GM23338 (cell line): Measurements from ENCODE around the gene CRACDL. TPM values are rescaled to one million over a fixed set of nuclear protein-coding genes. Genes with fewer than 3 reads are reported as not detected.

Experiments used
- ATAC-seq: fragments of 200-7000 bp; cut with Tn5 transposase; 3 replicates; pipeline ENCODE4 v1.9.1; 2020
- DNase-seq: peaks from one replicate; pipeline ENCODE4 v3.0.0-alpha.2; 2015; ENCODE audit warnings: low spot score
- H2AFZ ChIP-seq: fragments of 200-600 bp; sonication (generic); 2 replicates; pipeline ENCODE4 v1.8.0; 2016; ENCODE audit warnings: antibody characterized with exemption, mild to moderate bottlenecking, moderate library complexity
- H3F3A ChIP-seq: fragments of 200-600 bp; sonication (generic); replicated peaks from 2 replicates; pipeline ENCODE4 v1.8.0; 2017; ENCODE audit warnings: antibody characterized with exemption, mixed run types, low read depth
- H3K27ac ChIP-seq: fragments of 200-600 bp; sonication (generic); 2 replicates; pipeline ENCODE4 v1.6.1; 2016; ENCODE audit warnings: low read depth
- H3K27me3 ChIP-seq: fragments of 200-600 bp; sonication (generic); 2 replicates; pipeline ENCODE4 v1.8.0; 2016; ENCODE audit warnings: mild to moderate bottlenecking, mixed run types, moderate library complexity; ENCODE audit not compliant: insufficient read depth
- H3K36me3 ChIP-seq: fragments of 200-600 bp; sonication (generic); 2 replicates; pipeline ENCODE4 v1.8.0; 2016; ENCODE audit warnings: mild to moderate bottlenecking; ENCODE audit not compliant: insufficient read depth
- H3K4me1 ChIP-seq: fragments of 200-600 bp; sonication (generic); 2 replicates; pipeline ENCODE4 v1.8.0; 2016; ENCODE audit warnings: mild to moderate bottlenecking, moderate library complexity; ENCODE audit not compliant: insufficient read depth
- H3K4me2 ChIP-seq: fragments of 200-600 bp; sonication (generic); 2 replicates; pipeline ENCODE4 v1.7.1; 2017; ENCODE audit warnings: mixed run types
- H3K4me3 ChIP-seq: fragments of 200-600 bp; sonication (generic); 2 replicates; pipeline ENCODE4 v1.6.1; 2016; ENCODE audit warnings: mixed run types
- H3K79me2 ChIP-seq: fragments of 200-600 bp; sonication (generic); replicated peaks from 2 replicates; pipeline ENCODE4 v1.8.0; 2017; ENCODE audit warnings: mild to moderate bottlenecking; ENCODE audit not compliant: insufficient read depth
- H3K9me2 ChIP-seq: fragments of 200-600 bp; sonication (generic); 2 replicates; pipeline ENCODE4 v1.8.0; 2017; ENCODE audit not compliant: insufficient read depth
- H4K20me1 ChIP-seq: fragments of 200-600 bp; sonication (generic); replicated peaks from 2 replicates; pipeline ENCODE4 v1.8.0; 2017; ENCODE audit warnings: mild to moderate bottlenecking; ENCODE audit not compliant: insufficient read depth
- H3K27ac Mint-ChIP-seq: 2 replicates; pipeline ENCODE4 v1.8.0; 2020; ENCODE audit warnings: inconsistent platforms, mild to moderate bottlenecking, moderate library complexity, mixed read lengths
- H3K27me3 Mint-ChIP-seq: 3 replicates; pipeline ENCODE4 v1.8.0; 2022; ENCODE audit warnings: low read depth, mild to moderate bottlenecking, moderate library complexity, mixed read lengths, inconsistent platforms; ENCODE audit not compliant: insufficient read depth, poor library complexity
- H3K36me3 Mint-ChIP-seq: 3 replicates; pipeline ENCODE4 v1.8.0; 2021; ENCODE audit warnings: low read depth, mild to moderate bottlenecking, inconsistent platforms, moderate library complexity, mixed read lengths
- H3K4me1 Mint-ChIP-seq: 3 replicates; pipeline ENCODE4 v1.8.0; 2020; ENCODE audit warnings: mild to moderate bottlenecking, inconsistent platforms, mixed read lengths
- H3K4me3 Mint-ChIP-seq: 3 replicates; pipeline ENCODE4 v1.8.0; 2021; ENCODE audit warnings: moderate library complexity, mild to moderate bottlenecking, inconsistent platforms, mixed read lengths
- H3K9me3 Mint-ChIP-seq: 3 replicates; pipeline ENCODE4 v1.8.0; 2020; ENCODE audit warnings: moderate library complexity, mild to moderate bottlenecking, inconsistent platforms, mixed read lengths
- CREB1 ChIP-seq: fragments of 250-450 bp; sonication (Bioruptor Pico); IDR thresholded peaks from 2 replicates; pipeline ENCODE4 v1.5.0; 2020; ENCODE audit warnings: low read depth, mild to moderate bottlenecking, moderate library complexity
- EZH2 ChIP-seq: fragments of 200-600 bp; sonication (generic); IDR thresholded peaks from one replicate; pipeline ENCODE4 v1.8.0; 2017; ENCODE audit warnings: antibody characterized with exemption, mild to moderate bottlenecking, low read depth; ENCODE audit not compliant: unreplicated experiment
- EZH2phosphoT487 ChIP-seq: fragments of 200-600 bp; sonication (generic); IDR thresholded peaks from one replicate; pipeline ENCODE4 v1.8.1; 2018; ENCODE audit warnings: antibody characterized with exemption; ENCODE audit not compliant: unreplicated experiment
- JUNB ChIP-seq: IDR thresholded peaks from one replicate; pipeline ENCODE4 v1.6.1; 2016; ENCODE audit warnings: antibody characterized with exemption; ENCODE audit not compliant: unreplicated experiment
- NANOG ChIP-seq: IDR thresholded peaks from 2 replicates; pipeline ENCODE4 v1.6.1; 2016; ENCODE audit warnings: antibody characterized with exemption, borderline replicate concordance
- POLR2AphosphoS5 ChIP-seq: IDR thresholded peaks from 2 replicates; pipeline ENCODE4 v1.6.1; 2016; ENCODE audit warnings: antibody characterized with exemption, low read depth
- STAT1 ChIP-seq: IDR thresholded peaks from one replicate; pipeline ENCODE4 v1.6.1; 2016; ENCODE audit warnings: antibody characterized with exemption; ENCODE audit not compliant: unreplicated experiment
- ZNF114 ChIP-seq: fragments of 250-450 bp; sonication (Bioruptor Pico); IDR thresholded peaks from 2 replicates; pipeline ENCODE4 v1.5.0; 2020; ENCODE audit warnings: mild to moderate bottlenecking, moderate library complexity
- ZNF331 ChIP-seq: fragments of 250-450 bp; sonication (Bioruptor Pico); IDR thresholded peaks from 2 replicates; pipeline ENCODE4 v1.5.0; 2020; ENCODE audit warnings: low read depth, mild to moderate bottlenecking, moderate library complexity
- polyA plus RNA-seq: library from polyadenylated mRNA; unstranded; fragments of >200 nt; fragmentation: Nextera tagmentation; extraction: Ambion mirVana; gene quantifications from 2 replicates; pipeline ENCODE4 v1.2.1, GENCODE V29; 2016
- total RNA-seq: library from RNA; depleted of rRNA; stranded (reverse); fragments of >200 nt; shearing (Covaris generic); gene quantifications from 2 replicates; pipeline ENCODE4 v1.2.3, GENCODE V29; 2014
- TF ChIP-seq, protein P1 (sequence below), 2 experiments: fragments of 200-600 bp in 1 of 2; sonication (generic) in 1 of 2; conservative IDR thresholded peaks; 2 replicates each; pipeline versions ENCODE4 v1.5.1 to v1.6.1; 2016 to 2017; ENCODE audit warnings: antibody characterized with exemption in 2 of 2, low read depth in 2 of 2, mild to moderate bottlenecking in 2 of 2, moderate library complexity in 1 of 2
- TF ChIP-seq, protein P2 (sequence below): fragments of 250-450 bp; sonication (Bioruptor Pico); IDR thresholded peaks from 2 replicates; pipeline ENCODE4 v1.5.0; 2020; ENCODE audit warnings: mild to moderate bottlenecking, moderate library complexity
- TF ChIP-seq, protein P3 (sequence below): IDR thresholded peaks from 2 replicates; pipeline ENCODE4 v1.6.1; 2016; ENCODE audit warnings: antibody characterized with exemption
- TF ChIP-seq, protein P4 (sequence below): IDR thresholded peaks from one replicate; pipeline ENCODE4 v1.6.1; 2018; ENCODE audit warnings: antibody characterized with exemption; ENCODE audit not compliant: unreplicated experiment

CRACDL gene
- total and polyA plus RNA-seq, 2 experiments from 2014 or later, result 0.14 to 0.16 TPM

DNA sequence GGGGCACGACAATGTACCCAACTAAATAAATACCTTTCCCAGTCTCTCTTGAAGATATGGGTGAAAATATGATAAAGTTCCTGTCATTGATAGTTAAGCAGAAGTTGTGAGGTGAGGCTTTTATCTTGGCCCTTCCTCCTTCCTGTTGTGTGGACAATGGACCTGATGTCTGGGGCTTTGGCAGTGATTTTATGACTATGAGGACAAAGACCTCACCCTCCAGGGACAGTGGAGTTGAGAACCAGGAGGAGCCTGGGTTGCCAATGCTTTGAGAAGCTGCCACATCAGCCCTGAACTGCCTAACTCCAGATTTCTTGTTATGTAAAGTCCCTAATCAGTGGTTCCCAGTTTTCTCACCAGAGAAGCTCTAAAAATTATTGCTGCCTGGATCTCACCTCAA, 184.3 kb downstream of the CRACDL start:
- no peak overlapping the region for H3K27ac ChIP-seq

More for the DNA sequence above, 184.3 kb downstream of the CRACDL start:
- TF ChIP-seq CREB1 (CRISPR knock-in tag) (no peak), ZNF331 (CRISPR knock-in tag) (no peak), EZH2phosphoT487 (no peak), ZNF114 (CRISPR knock-in tag) (no peak), POLR2AphosphoS5 (no peak), STAT1 (no peak), JUNB (no peak), EZH2 (no peak), NANOG (no peak)
- TF ChIP-seq, protein P1, sequence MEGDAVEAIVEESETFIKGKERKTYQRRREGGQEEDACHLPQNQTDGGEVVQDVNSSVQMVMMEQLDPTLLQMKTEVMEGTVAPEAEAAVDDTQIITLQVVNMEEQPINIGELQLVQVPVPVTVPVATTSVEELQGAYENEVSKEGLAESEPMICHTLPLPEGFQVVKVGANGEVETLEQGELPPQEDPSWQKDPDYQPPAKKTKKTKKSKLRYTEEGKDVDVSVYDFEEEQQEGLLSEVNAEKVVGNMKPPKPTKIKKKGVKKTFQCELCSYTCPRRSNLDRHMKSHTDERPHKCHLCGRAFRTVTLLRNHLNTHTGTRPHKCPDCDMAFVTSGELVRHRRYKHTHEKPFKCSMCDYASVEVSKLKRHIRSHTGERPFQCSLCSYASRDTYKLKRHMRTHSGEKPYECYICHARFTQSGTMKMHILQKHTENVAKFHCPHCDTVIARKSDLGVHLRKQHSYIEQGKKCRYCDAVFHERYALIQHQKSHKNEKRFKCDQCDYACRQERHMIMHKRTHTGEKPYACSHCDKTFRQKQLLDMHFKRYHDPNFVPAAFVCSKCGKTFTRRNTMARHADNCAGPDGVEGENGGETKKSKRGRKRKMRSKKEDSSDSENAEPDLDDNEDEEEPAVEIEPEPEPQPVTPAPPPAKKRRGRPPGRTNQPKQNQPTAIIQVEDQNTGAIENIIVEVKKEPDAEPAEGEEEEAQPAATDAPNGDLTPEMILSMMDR (conservative IDR thresholded peaks at IDR 0.05; ENCODE audit: low read depth in 2 of 2), result no peak
- TF ChIP-seq, protein P2, sequence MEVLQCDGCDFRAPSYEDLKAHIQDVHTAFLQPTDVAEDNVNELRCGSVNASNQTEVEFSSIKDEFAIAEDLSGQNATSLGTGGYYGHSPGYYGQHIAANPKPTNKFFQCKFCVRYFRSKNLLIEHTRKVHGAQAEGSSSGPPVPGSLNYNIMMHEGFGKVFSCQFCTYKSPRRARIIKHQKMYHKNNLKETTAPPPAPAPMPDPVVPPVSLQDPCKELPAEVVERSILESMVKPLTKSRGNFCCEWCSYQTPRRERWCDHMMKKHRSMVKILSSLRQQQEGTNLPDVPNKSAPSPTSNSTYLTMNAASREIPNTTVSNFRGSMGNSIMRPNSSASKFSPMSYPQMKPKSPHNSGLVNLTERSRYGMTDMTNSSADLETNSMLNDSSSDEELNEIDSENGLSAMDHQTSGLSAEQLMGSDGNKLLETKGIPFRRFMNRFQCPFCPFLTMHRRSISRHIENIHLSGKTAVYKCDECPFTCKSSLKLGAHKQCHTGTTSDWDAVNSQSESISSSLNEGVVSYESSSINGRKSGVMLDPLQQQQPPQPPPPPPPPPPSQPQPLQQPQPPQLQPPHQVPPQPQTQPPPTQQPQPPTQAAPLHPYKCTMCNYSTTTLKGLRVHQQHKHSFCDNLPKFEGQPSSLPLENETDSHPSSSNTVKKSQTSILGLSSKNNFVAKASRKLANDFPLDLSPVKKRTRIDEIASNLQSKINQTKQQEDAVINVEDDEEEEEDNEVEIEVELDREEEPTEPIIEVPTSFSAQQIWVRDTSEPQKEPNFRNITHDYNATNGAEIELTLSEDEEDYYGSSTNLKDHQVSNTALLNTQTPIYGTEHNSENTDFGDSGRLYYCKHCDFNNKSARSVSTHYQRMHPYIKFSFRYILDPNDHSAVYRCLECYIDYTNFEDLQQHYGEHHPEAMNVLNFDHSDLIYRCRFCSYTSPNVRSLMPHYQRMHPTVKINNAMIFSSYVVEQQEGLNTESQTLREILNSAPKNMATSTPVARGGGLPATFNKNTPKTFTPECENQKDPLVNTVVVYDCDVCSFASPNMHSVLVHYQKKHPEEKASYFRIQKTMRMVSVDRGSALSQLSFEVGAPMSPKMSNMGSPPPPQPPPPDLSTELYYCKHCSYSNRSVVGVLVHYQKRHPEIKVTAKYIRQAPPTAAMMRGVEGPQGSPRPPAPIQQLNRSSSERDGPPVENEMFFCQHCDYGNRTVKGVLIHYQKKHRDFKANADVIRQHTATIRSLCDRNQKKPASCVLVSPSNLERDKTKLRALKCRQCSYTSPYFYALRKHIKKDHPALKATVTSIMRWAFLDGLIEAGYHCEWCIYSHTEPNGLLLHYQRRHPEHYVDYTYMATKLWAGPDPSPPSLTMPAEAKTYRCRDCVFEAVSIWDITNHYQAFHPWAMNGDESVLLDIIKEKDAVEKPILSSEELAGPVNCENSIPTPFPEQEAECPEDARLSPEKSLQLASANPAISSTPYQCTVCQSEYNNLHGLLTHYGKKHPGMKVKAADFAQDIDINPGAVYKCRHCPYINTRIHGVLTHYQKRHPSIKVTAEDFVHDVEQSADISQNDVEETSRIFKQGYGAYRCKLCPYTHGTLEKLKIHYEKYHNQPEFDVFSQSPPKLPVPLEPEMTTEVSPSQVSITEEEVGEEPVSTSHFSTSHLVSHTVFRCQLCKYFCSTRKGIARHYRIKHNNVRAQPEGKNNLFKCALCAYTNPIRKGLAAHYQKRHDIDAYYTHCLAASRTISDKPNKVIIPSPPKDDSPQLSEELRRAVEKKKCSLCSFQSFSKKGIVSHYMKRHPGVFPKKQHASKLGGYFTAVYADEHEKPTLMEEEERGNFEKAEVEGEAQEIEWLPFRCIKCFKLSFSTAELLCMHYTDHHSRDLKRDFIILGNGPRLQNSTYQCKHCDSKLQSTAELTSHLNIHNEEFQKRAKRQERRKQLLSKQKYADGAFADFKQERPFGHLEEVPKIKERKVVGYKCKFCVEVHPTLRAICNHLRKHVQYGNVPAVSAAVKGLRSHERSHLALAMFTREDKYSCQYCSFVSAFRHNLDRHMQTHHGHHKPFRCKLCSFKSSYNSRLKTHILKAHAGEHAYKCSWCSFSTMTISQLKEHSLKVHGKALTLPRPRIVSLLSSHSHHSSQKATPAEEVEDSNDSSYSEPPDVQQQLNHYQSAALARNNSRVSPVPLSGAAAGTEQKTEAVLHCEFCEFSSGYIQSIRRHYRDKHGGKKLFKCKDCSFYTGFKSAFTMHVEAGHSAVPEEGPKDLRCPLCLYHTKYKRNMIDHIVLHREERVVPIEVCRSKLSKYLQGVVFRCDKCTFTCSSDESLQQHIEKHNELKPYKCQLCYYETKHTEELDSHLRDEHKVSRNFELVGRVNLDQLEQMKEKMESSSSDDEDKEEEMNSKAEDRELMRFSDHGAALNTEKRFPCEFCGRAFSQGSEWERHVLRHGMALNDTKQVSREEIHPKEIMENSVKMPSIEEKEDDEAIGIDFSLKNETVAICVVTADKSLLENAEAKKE (CRISPR knock-in tag), result no peak
- TF ChIP-seq, protein P3, sequence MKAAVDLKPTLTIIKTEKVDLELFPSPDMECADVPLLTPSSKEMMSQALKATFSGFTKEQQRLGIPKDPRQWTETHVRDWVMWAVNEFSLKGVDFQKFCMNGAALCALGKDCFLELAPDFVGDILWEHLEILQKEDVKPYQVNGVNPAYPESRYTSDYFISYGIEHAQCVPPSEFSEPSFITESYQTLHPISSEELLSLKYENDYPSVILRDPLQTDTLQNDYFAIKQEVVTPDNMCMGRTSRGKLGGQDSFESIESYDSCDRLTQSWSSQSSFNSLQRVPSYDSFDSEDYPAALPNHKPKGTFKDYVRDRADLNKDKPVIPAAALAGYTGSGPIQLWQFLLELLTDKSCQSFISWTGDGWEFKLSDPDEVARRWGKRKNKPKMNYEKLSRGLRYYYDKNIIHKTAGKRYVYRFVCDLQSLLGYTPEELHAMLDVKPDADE, result no peak
- TF ChIP-seq, protein P4, sequence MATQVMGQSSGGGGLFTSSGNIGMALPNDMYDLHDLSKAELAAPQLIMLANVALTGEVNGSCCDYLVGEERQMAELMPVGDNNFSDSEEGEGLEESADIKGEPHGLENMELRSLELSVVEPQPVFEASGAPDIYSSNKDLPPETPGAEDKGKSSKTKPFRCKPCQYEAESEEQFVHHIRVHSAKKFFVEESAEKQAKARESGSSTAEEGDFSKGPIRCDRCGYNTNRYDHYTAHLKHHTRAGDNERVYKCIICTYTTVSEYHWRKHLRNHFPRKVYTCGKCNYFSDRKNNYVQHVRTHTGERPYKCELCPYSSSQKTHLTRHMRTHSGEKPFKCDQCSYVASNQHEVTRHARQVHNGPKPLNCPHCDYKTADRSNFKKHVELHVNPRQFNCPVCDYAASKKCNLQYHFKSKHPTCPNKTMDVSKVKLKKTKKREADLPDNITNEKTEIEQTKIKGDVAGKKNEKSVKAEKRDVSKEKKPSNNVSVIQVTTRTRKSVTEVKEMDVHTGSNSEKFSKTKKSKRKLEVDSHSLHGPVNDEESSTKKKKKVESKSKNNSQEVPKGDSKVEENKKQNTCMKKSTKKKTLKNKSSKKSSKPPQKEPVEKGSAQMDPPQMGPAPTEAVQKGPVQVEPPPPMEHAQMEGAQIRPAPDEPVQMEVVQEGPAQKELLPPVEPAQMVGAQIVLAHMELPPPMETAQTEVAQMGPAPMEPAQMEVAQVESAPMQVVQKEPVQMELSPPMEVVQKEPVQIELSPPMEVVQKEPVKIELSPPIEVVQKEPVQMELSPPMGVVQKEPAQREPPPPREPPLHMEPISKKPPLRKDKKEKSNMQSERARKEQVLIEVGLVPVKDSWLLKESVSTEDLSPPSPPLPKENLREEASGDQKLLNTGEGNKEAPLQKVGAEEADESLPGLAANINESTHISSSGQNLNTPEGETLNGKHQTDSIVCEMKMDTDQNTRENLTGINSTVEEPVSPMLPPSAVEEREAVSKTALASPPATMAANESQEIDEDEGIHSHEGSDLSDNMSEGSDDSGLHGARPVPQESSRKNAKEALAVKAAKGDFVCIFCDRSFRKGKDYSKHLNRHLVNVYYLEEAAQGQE, result no peak
- Mint-ChIP-seq H3K9me3 (no peaks in the 10 kb centered on the region; the same call in 1 of the 3 replicates), H3K36me3 (no peaks in the 10 kb centered on the region), H3K27me3 (peaks cover 5% of the 10 kb centered on the region), H3K27ac (no peak overlapping the region), H3K4me1 (peaks cover 12% of the 10 kb centered on the region), H3K4me3 (no peak overlapping the region)
- no peaks in the 10 kb centered on the region for H3K4me1 ChIP-seq
- H4K20me1 ChIP-seq, result no peaks in the 10 kb centered on the region
- H3K79me2 ChIP-seq, result no peaks in the 10 kb centered on the region
- no peak overlapping the region for H2AFZ ChIP-seq
- no peaks in the 10 kb centered on the region for H3K36me3 ChIP-seq
- no peak overlapping the region for H3K4me2 ChIP-seq
- no peak overlapping the region for H3K4me3 ChIP-seq
- H3F3A ChIP-seq, result no peaks in the 10 kb centered on the region
- ATAC-seq, result no peak
- no peaks in the 10 kb centered on the region; the same call in 1 of the 2 replicates for H3K9me2 ChIP-seq
- no peaks in the 10 kb centered on the region for H3K27me3 ChIP-seq
- DNase-seq, result no peak
